Keratinocyte (primary cell): ENCODE measurements around the gene CCDC149. TPM values are rescaled to one million over a fixed set of nuclear protein-coding genes. Genes with fewer than 3 reads are reported as not detected.

ENCODE experiments used
- DNase-seq: peaks from one replicate; pipeline ENCODE4 v3.0.0-alpha.2; 2011; ENCODE audit warnings: low read depth, missing footprints, low spot score
- FAIRE-seq: peaks from 2 replicates; lab custom pipeline; 2011; peaks lifted over from hg19 to GRCh38; lab: Jason Lieb, UNC
- H2AFZ ChIP-seq: 2 replicates; pipeline ENCODE4 v1.6.0; 2012; ENCODE audit warnings: low read length, control low read depth, inconsistent platforms; ENCODE audit not compliant: control insufficient read depth
- H3K27ac ChIP-seq: 2 replicates; pipeline ENCODE4 v1.5.1; 2011; ENCODE audit warnings: low read length; ENCODE audit not compliant: control insufficient read depth, insufficient read depth
- H3K27me3 ChIP-seq: 3 replicates; pipeline ENCODE4 v1.6.0; 2011; ENCODE audit warnings: low read length; ENCODE audit not compliant: control insufficient read depth, insufficient read depth; ENCODE audit errors: extremely low read depth
- H3K36me3 ChIP-seq, 2 experiments: 2 replicates in 1 of 2; 3 replicates in 1 of 2; pipeline ENCODE4 v1.5.1; 2011; ENCODE audit warnings: low read length in 2 of 2, mild to moderate bottlenecking in 1 of 2; ENCODE audit not compliant: control insufficient read depth in 2 of 2, insufficient read depth in 2 of 2; ENCODE audit errors: extremely low read depth in 1 of 2
- H3K4me1 ChIP-seq: 3 replicates; pipeline ENCODE4 v1.5.1; 2011; ENCODE audit warnings: low read length; ENCODE audit not compliant: control insufficient read depth, insufficient read depth; ENCODE audit errors: extremely low read depth
- H3K4me2 ChIP-seq: 3 replicates; pipeline ENCODE4 v1.6.0; 2011; ENCODE audit warnings: low read depth, low read length; ENCODE audit not compliant: control insufficient read depth, insufficient read depth; ENCODE audit errors: extremely low read depth
- H3K4me3 ChIP-seq, 3 experiments: fragments of 200-600 bp in 1 of 3; sonication (generic) in 1 of 3; 2 replicates in 2 of 3; 3 replicates in 1 of 3; pipeline ENCODE4 v1.5.1; 2011 to 2016; ENCODE audit warnings: low read length in 3 of 3, mild to moderate bottlenecking in 3 of 3, control low read depth in 2 of 3, inconsistent platforms in 1 of 3, low read depth in 1 of 3, mixed read lengths in 1 of 3, mixed run types in 1 of 3, moderate library complexity in 1 of 3; ENCODE audit not compliant: control insufficient read depth in 2 of 3, insufficient read depth in 2 of 3; ENCODE audit errors: extremely low read depth in 1 of 3
- H3K79me2 ChIP-seq: 2 replicates; pipeline ENCODE4 v1.6.0; 2012; ENCODE audit warnings: low read length; ENCODE audit not compliant: control insufficient read depth, insufficient read depth
- H3K9ac ChIP-seq: 3 replicates; pipeline ENCODE4 v1.6.0; 2011; ENCODE audit warnings: low read length; ENCODE audit not compliant: control insufficient read depth, insufficient read depth; ENCODE audit errors: extremely low read depth
- H3K9me1 ChIP-seq: 3 replicates; pipeline ENCODE4 v1.6.0; 2011; ENCODE audit warnings: low read length; ENCODE audit not compliant: control insufficient read depth, insufficient read depth; ENCODE audit errors: extremely low read depth
- H3K9me3 ChIP-seq: 2 replicates; pipeline ENCODE4 v1.5.1; 2012; ENCODE audit warnings: low read depth, low read length; ENCODE audit not compliant: control insufficient read depth
- H4K20me1 ChIP-seq: 3 replicates; pipeline ENCODE4 v1.6.0; 2011; ENCODE audit warnings: low read length; ENCODE audit not compliant: control insufficient read depth, insufficient read depth; ENCODE audit errors: extremely low read depth
- EZH2 ChIP-seq: IDR thresholded peaks from one replicate; pipeline ENCODE4 v1.6.1; 2012; ENCODE audit warnings: inconsistent platforms, mild to moderate bottlenecking, low read length, moderate library complexity
- dilution Hi-C: fragments of 300-500 bp; cut with MboI; formaldehyde crosslinking; loops from one replicate; pipeline ENCODE4 v1.7.0; 2020; ENCODE audit warnings: low sequenced_read_pairs; ENCODE audit not compliant: extremely low pct_ligation_motif_present
- polyA plus RNA-seq, 5 experiments: library from polyadenylated mRNA; depleted of rRNA in 3 of 5; stranded (reverse) in 3 of 5; stranded (forward) in 1 of 5; unstranded in 1 of 5; fragments of >200 nt; gene quantifications; 1 replicate in 1 of 5; 2 replicates in 3 of 5; 3 replicates in 1 of 5; pipeline versions ENCODE4 v1.2.1 to v1.2.3, GENCODE V29; 2011 to 2012; ENCODE audit warnings: missing spikeins in 2 of 5, low read depth in 1 of 5, low replicate concordance in 1 of 5
- TF ChIP-seq, protein P1 (sequence below), 3 experiments: IDR thresholded peaks in 1 of 3; conservative IDR thresholded peaks in 1 of 3; optimal IDR thresholded peaks in 1 of 3; 2 replicates in 2 of 3; 3 replicates in 1 of 3; pipeline versions ENCODE3 to v1.5.1; 2011; ENCODE audit warnings: low read length in 3 of 3, mild to moderate bottlenecking in 3 of 3, moderate library complexity in 2 of 3, control low read depth in 1 of 3, inconsistent platforms in 1 of 3; ENCODE audit not compliant: insufficient read depth in 2 of 3; ENCODE audit errors: extremely low read depth in 1 of 3

The CCDC149 gene
- polyA plus RNA-seq, 1 donor (not counting 4 experiments of a cell fraction or from before 2014, with no cell fraction given) = 2.1 TPM

- no peak for FAIRE-seq
- H4K20me1 ChIP-seq = no peaks in the 10 kb centered on the region
- H2AFZ ChIP-seq = no peak overlapping the region
- no peak overlapping the region for H3K9ac ChIP-seq
- H3K27me3 ChIP-seq = no peaks in the 10 kb centered on the region
- no peak overlapping the region for H3K4me3 ChIP-seq
- H3K27ac ChIP-seq = no peak overlapping the region
- H3K9me1 ChIP-seq = no peaks in the 10 kb centered on the region
- no peaks in the 10 kb centered on the region for H3K4me1 ChIP-seq
- no peaks in the 10 kb centered on the region for H3K79me2 ChIP-seq
- no peaks in the 10 kb centered on the region for H3K9me3 ChIP-seq
- dilution Hi-C loops = no loop called here
- TF ChIP-seq, protein P1, sequence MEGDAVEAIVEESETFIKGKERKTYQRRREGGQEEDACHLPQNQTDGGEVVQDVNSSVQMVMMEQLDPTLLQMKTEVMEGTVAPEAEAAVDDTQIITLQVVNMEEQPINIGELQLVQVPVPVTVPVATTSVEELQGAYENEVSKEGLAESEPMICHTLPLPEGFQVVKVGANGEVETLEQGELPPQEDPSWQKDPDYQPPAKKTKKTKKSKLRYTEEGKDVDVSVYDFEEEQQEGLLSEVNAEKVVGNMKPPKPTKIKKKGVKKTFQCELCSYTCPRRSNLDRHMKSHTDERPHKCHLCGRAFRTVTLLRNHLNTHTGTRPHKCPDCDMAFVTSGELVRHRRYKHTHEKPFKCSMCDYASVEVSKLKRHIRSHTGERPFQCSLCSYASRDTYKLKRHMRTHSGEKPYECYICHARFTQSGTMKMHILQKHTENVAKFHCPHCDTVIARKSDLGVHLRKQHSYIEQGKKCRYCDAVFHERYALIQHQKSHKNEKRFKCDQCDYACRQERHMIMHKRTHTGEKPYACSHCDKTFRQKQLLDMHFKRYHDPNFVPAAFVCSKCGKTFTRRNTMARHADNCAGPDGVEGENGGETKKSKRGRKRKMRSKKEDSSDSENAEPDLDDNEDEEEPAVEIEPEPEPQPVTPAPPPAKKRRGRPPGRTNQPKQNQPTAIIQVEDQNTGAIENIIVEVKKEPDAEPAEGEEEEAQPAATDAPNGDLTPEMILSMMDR (optimal IDR thresholded peaks at IDR 0.05 in 1 of 3, IDR thresholded peaks at IDR 0.05 in 1 of 3, conservative IDR thresholded peaks at IDR 0.05 in 1 of 3; ENCODE audit: extremely low read depth in 1 of 3, insufficient read depth in 2 of 3, low read length in 3 of 3) = no peak
- no peak for TF ChIP-seq EZH2
- DNase-seq = no peak
- no peaks in the 10 kb centered on the region for H3K36me3 ChIP-seq
- no peak overlapping the region for H3K4me2 ChIP-seq
These were observed 54.8 kb downstream of the CCDC149 start for GRCh38 chr4:24858026-24858425.

DNA sequence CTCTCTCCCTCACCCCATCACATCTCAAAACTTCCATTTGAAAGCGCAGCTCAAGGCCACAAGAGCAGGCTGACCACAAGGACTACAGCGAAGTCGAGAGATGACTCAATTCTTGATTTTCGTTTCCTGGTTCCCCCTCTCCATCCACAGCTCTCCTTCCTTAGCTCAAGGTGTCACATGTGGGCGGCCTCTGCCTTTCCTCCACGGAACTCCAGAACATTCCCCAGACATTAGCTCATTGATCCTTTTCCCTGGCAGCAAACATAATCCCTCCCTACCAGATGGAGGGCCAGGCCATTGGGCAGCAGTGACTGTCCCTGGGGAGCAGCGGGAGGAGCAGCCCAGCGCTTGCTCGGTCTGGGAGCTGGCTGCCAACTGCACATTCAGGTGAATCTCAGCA is 56.3 kb downstream of the CCDC149 start:
- DNase-seq = no peak
- no peaks in the 10 kb centered on the region for H3K9me3 ChIP-seq
- no peaks in the 10 kb centered on the region for H3K27me3 ChIP-seq
- H3K27ac ChIP-seq = no peak overlapping the region
- H4K20me1 ChIP-seq = no peaks in the 10 kb centered on the region
- H3K9ac ChIP-seq = no peak overlapping the region
- no peaks in the 10 kb centered on the region for H3K79me2 ChIP-seq
- TF ChIP-seq, protein P1 (optimal IDR thresholded peaks at IDR 0.05 in 1 of 3, IDR thresholded peaks at IDR 0.05 in 1 of 3, conservative IDR thresholded peaks at IDR 0.05 in 1 of 3; ENCODE audit: extremely low read depth in 1 of 3, insufficient read depth in 2 of 3, low read length in 3 of 3) = no peak
- TF ChIP-seq EZH2 = no peak
- H3K36me3 ChIP-seq = no peaks in the 10 kb centered on the region
- no peak overlapping the region for H2AFZ ChIP-seq
- H3K9me1 ChIP-seq = no peaks in the 10 kb centered on the region
- no peak overlapping the region for H3K4me2 ChIP-seq
- H3K4me1 ChIP-seq = no peaks in the 10 kb centered on the region
- dilution Hi-C loops = no loop called here
- FAIRE-seq = no peak
- H3K4me3 ChIP-seq = no peak overlapping the region
